GM12873 (cell line): Measurements from ENCODE around the gene PIGN.

Experiments
- CTCF ChIP-seq: IDR thresholded peaks from 2 replicates; pipeline ENCODE4 v1.5.1; 2012; ENCODE audit warnings: low read depth, mild to moderate bottlenecking, moderate library complexity, low read length, control low read depth; ENCODE audit not compliant: insufficient read depth; ENCODE audit errors: missing control alignments

Gene PIGN

GRCh38 chr18:62080172-62080900, 106.5 kb downstream of the PIGN start:
- TF ChIP-seq CTCF = no peak

GRCh38 chr18:62073461-62074281, 113.2 kb downstream of the PIGN start:
- no peak for TF ChIP-seq CTCF

- no peak for TF ChIP-seq CTCF
Observed at GRCh38 chr18:62072370-62072769, 114.5 kb downstream of the PIGN start.

- TF ChIP-seq CTCF = no peak
Observed at GRCh38 chr18:62071071-62071470, 115.8 kb downstream of the PIGN start.

GRCh38 chr18:62070302-62070701, 116.6 kb downstream of the PIGN start:
- no peak for TF ChIP-seq CTCF

- TF ChIP-seq CTCF = no peak
Observed at GRCh38 chr18:62069556-62069955, 117.3 kb downstream of the PIGN start.

- no peak for TF ChIP-seq CTCF
Observed at GRCh38 chr18:62066102-62066818, 120.6 kb downstream of the PIGN start.
